ENCODE results near the gene BSX.

Gene BSX

GRCh38 chr11:122938557-122938956 lies 43.1 kb downstream of the BSX start:
- H3K4me2 ChIP-seq = no peak overlapping the region
- H4K20me1 ChIP-seq (ENCODE audit: insufficient read depth) = no peaks in the 10 kb centered on the region
- no peak overlapping the region for H3K9ac ChIP-seq
- no peak overlapping the region for H2AFZ ChIP-seq (ENCODE audit: low read depth)
- no peak overlapping the region for H3K4me3 ChIP-seq (IDR thresholded peaks at IDR 0.05; ENCODE audit: insufficient read depth, low read depth, low read length)
- H3K27ac ChIP-seq = no peak overlapping the region
- H3K27me3 ChIP-seq (ENCODE audit: insufficient read depth, low read depth) = no peaks in the 10 kb centered on the region
- H3K4me1 ChIP-seq (ENCODE audit: low read depth, poor library complexity, severe bottlenecking) = no peaks in the 10 kb centered on the region
- TF ChIP-seq, protein P1, sequence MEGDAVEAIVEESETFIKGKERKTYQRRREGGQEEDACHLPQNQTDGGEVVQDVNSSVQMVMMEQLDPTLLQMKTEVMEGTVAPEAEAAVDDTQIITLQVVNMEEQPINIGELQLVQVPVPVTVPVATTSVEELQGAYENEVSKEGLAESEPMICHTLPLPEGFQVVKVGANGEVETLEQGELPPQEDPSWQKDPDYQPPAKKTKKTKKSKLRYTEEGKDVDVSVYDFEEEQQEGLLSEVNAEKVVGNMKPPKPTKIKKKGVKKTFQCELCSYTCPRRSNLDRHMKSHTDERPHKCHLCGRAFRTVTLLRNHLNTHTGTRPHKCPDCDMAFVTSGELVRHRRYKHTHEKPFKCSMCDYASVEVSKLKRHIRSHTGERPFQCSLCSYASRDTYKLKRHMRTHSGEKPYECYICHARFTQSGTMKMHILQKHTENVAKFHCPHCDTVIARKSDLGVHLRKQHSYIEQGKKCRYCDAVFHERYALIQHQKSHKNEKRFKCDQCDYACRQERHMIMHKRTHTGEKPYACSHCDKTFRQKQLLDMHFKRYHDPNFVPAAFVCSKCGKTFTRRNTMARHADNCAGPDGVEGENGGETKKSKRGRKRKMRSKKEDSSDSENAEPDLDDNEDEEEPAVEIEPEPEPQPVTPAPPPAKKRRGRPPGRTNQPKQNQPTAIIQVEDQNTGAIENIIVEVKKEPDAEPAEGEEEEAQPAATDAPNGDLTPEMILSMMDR (conservative IDR thresholded peaks at IDR 0.05; ENCODE audit: low read depth, low read length) = no peak
- no peaks in the 10 kb centered on the region for H3K36me3 ChIP-seq (ENCODE audit: insufficient read depth)
- H3K79me2 ChIP-seq (ENCODE audit: insufficient read depth, low read depth) = no peaks in the 10 kb centered on the region

DNA sequence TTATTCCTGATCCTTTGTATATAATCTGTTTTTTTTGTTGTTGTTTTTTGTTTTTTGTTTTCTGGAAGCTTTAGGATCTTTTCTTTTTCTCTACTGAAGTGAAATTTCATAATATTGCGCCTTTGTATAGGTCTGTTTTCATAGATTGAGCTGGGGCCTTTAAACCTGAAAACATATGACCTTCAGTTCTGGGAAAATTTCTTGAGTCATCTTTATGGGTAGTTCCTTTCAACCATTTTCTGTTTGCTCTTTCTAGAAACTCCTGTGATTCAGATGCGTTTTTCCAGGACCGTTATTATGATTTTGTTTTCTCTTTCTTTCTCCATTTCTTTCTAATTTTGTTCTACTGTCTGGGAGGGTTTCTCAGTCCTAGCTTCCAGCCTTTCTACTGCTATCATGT lies 43.7 kb downstream of the BSX start:
- Histone ChIP-seq H3K4me3 (IDR thresholded peaks at IDR 0.05; ENCODE audit: insufficient read depth, low read depth, low read length) (no peak overlapping the region), H3K79me2 (ENCODE audit: insufficient read depth, low read depth) (no peaks in the 10 kb centered on the region), H4K20me1 (ENCODE audit: insufficient read depth) (no peaks in the 10 kb centered on the region), H3K27ac (no peak overlapping the region), H3K27me3 (ENCODE audit: insufficient read depth, low read depth) (no peaks in the 10 kb centered on the region), H2AFZ (ENCODE audit: low read depth) (no peak overlapping the region), H3K36me3 (ENCODE audit: insufficient read depth) (no peaks in the 10 kb centered on the region), H3K9ac (no peak overlapping the region), H3K4me2 (no peak overlapping the region), H3K4me1 (ENCODE audit: low read depth, poor library complexity, severe bottlenecking) (no peaks in the 10 kb centered on the region)
- TF ChIP-seq, protein P1 (conservative IDR thresholded peaks at IDR 0.05; ENCODE audit: low read depth, low read length) = no peak

DNA sequence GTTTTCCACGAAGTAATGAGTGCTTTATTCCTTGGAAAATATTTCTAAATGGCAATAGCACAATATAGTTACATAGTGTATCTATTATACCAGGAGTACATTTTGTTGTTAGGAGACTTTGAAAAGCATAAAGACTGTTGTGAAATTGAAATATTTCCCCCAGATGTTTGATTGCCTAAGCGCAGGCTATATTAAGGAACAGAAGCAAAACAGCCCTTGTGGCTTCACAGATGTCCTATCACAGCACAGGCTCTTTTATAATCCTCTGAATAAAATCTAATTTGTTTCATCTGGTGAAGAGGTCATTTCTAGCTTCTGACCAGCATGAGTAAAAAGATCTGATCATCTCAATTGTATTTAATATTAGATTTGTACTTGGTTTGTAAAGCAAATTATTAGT lies 48.2 kb downstream of the BSX start:
- Histone ChIP-seq H3K27ac (no peak overlapping the region), H3K4me1 (ENCODE audit: low read depth, poor library complexity, severe bottlenecking) (no peaks in the 10 kb centered on the region), H3K27me3 (ENCODE audit: insufficient read depth, low read depth) (no peaks in the 10 kb centered on the region), H3K79me2 (ENCODE audit: insufficient read depth, low read depth) (no peaks in the 10 kb centered on the region), H3K36me3 (ENCODE audit: insufficient read depth) (no peaks in the 10 kb centered on the region), H3K9ac (no peak overlapping the region), H3K4me2 (no peak overlapping the region), H2AFZ (ENCODE audit: low read depth) (no peak overlapping the region), H4K20me1 (ENCODE audit: insufficient read depth) (no peaks in the 10 kb centered on the region), H3K4me3 (IDR thresholded peaks at IDR 0.05; ENCODE audit: insufficient read depth, low read depth, low read length) (no peak overlapping the region)
- TF ChIP-seq, protein P1 (conservative IDR thresholded peaks at IDR 0.05; ENCODE audit: low read depth, low read length) = no peak

GRCh38 chr11:122931510-122931909 lies 50.1 kb downstream of the BSX start:
- H3K4me1 ChIP-seq (ENCODE audit: low read depth, poor library complexity, severe bottlenecking) = no peaks in the 10 kb centered on the region
- no peak overlapping the region for H3K4me3 ChIP-seq (IDR thresholded peaks at IDR 0.05; ENCODE audit: insufficient read depth, low read depth, low read length)
- H4K20me1 ChIP-seq (ENCODE audit: insufficient read depth) = no peaks in the 10 kb centered on the region
- TF ChIP-seq, protein P1 (conservative IDR thresholded peaks at IDR 0.05; ENCODE audit: low read depth, low read length) = no peak
- H3K4me2 ChIP-seq = no peak overlapping the region
- H3K27me3 ChIP-seq (ENCODE audit: insufficient read depth, low read depth) = no peaks in the 10 kb centered on the region
- H3K9ac ChIP-seq = no peak overlapping the region
- H3K36me3 ChIP-seq (ENCODE audit: insufficient read depth) = no peaks in the 10 kb centered on the region
- H3K27ac ChIP-seq = no peak overlapping the region
- no peak overlapping the region for H2AFZ ChIP-seq (ENCODE audit: low read depth)
- no peaks in the 10 kb centered on the region for H3K79me2 ChIP-seq (ENCODE audit: insufficient read depth, low read depth)

Measured in KMS-11 (cell line).